Adipocyte (in vitro differentiated cells): Measurements from ENCODE around the gene CKAP2L.

ENCODE experiments used
- DNase-seq: peaks from one replicate; pipeline ENCODE4 v3.0.0-alpha.2; 2015; ENCODE audit warnings: low read depth
- H3K27me3 ChIP-seq: replicated peaks from 2 replicates; pipeline ENCODE4 v1.7.0; 2013; ENCODE audit warnings: mild to moderate bottlenecking, low read length, moderate library complexity; ENCODE audit not compliant: control insufficient read depth, insufficient read depth
- H3K36me3 ChIP-seq: 2 replicates; pipeline ENCODE4 v1.7.0; 2013; ENCODE audit warnings: low read length, mild to moderate bottlenecking, moderate library complexity; ENCODE audit not compliant: control insufficient read depth, insufficient read depth, severe bottlenecking
- H3K4me1 ChIP-seq: 2 replicates; pipeline ENCODE4 v1.7.0; 2013; ENCODE audit warnings: mild to moderate bottlenecking, low read length, moderate library complexity; ENCODE audit not compliant: control insufficient read depth, insufficient read depth
- H3K4me3 ChIP-seq: 2 replicates; pipeline ENCODE4 v1.7.0; 2013; ENCODE audit warnings: mild to moderate bottlenecking, low read length, moderate library complexity
- H3K9ac ChIP-seq: 2 replicates; pipeline ENCODE4 v1.7.0; 2013; ENCODE audit warnings: mild to moderate bottlenecking, low read length, moderate library complexity
- H3K9me3 ChIP-seq: 2 replicates; pipeline ENCODE4 v1.7.0; 2013; ENCODE audit warnings: mild to moderate bottlenecking, low read length, moderate library complexity; ENCODE audit not compliant: control insufficient read depth

CKAP2L gene

GRCh38 chr2:112790305-112790704 lies 25.9 kb upstream of the CKAP2L start:
- H3K4me3 ChIP-seq = no peak overlapping the region
- peaks cover 21% of the 10 kb centered on the region for H3K4me1 ChIP-seq
- no peak for DNase-seq
- H3K9ac ChIP-seq = no peak overlapping the region
- H3K9me3 ChIP-seq = no peaks in the 10 kb centered on the region
- H3K36me3 ChIP-seq = no peaks in the 10 kb centered on the region
- no peaks in the 10 kb centered on the region for H3K27me3 ChIP-seq

DNA sequence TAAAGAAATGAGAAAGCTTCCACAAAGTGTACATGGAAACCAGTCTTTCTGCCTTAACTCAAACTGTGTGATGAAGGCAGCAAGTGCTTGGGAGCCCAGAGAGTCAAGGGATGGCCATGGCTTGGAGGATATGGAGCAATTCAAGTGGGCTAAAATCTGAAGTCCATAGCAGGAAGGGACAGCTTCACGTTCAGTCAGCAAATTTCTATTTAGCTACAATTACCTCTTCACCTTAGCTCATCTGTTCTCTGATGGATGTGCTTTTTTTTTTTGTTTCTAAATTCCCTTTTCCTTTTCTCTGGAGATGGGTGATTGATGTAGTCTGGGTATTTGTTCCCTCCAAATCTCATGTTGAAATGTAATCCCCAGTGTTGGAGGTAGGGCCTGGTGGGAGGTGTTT lies 24.8 kb upstream of the CKAP2L start:
- no peak for DNase-seq
- Histone ChIP-seq H3K4me3 (no peak overlapping the region), H3K27me3 (no peaks in the 10 kb centered on the region), H3K9ac (no peak overlapping the region), H3K36me3 (no peaks in the 10 kb centered on the region), H3K4me1 (peaks cover 17% of the 10 kb centered on the region), H3K9me3 (no peaks in the 10 kb centered on the region)

- H3K36me3 ChIP-seq = no peaks in the 10 kb centered on the region
- DNase-seq = no peak
- H3K4me1 ChIP-seq = peaks cover 14% of the 10 kb centered on the region
- H3K9me3 ChIP-seq = no peaks in the 10 kb centered on the region
- no peaks in the 10 kb centered on the region for H3K27me3 ChIP-seq
- H3K4me3 ChIP-seq = no peak overlapping the region
- no peak overlapping the region for H3K9ac ChIP-seq
Measured at GRCh38 chr2:112788653-112789052, 24.2 kb upstream of the CKAP2L start.

- H3K36me3 ChIP-seq = no peaks in the 10 kb centered on the region
- H3K9ac ChIP-seq = no peak overlapping the region
- H3K27me3 ChIP-seq = no peaks in the 10 kb centered on the region
- no peak overlapping the region for H3K4me3 ChIP-seq
- no peak for DNase-seq
- H3K4me1 ChIP-seq = peaks cover 8% of the 10 kb centered on the region
- H3K9me3 ChIP-seq = no peaks in the 10 kb centered on the region
Measured at GRCh38 chr2:112787729-112788393, 23.5 kb upstream of the CKAP2L start.

DNA sequence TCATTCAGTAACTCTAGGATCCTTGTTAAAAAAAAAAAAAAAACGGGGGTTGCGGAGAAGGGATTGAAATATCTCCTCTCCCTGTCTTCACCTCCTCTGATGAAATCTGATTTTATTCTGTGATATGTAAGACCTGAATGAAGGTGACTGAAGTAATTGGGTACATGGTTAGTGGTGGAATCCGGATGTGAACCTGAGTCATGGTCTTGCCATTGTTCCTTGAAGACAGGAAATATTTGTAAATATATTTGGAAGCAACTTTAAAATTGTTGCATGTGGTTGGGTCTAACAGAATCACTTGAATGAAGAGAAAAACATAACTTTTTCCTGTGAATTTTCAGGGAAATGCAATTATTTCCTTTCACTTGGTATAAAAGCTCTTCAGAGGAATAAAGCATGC lies 22.9 kb upstream of the CKAP2L start:
- Histone ChIP-seq H3K9me3 (no peaks in the 10 kb centered on the region), H3K4me3 (no peak overlapping the region), H3K36me3 (no peaks in the 10 kb centered on the region), H3K4me1 (peaks cover 8% of the 10 kb centered on the region), H3K27me3 (no peaks in the 10 kb centered on the region), H3K9ac (no peak overlapping the region)
- no peak for DNase-seq

DNA sequence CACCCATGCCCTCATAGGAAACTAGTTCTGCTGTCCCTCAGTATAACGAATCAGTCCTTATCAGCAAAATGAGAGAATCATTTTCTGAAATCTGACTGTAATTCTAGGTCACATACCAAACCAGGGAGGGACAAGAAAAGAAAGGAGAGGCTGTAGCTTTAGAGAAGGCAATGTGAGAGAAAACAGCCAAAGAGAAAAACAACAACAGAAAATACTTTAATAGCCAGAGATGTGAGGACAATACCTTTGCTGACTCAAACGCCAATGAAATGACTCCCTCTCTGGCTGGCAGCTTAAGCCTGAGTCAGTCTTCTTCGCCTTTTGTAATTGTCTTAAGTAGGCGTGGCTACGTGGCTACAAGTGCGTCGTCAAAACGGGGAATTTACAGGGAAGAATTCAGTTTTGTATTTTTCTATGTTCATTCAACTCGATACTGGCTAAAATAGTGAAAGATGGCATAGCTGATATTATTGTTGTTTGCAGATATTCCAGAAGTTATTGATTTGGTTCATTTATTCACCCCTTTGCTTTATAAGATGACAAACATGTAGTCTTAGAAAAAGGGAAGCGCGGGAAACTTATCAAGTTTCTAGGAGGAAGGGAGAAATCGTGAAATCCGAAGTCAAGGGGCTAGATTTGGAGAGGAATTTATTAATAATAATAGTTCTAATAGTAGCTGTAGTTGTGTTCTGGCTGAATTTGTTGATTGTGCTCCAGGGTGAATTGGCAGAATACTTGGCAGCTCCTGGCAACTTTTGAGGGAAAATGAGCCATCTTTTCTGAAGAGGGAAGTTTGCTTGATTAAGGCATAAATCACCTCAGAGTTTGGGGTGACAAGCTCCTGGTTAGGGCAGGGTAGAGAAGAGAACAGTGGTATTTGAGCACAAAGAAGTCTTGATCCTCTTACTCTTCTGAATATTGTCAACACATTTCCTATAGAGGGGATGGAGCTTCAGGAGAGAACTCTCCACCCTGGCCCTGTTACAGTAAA lies 20.1 kb upstream of the CKAP2L start, which contains the start of gene IL1A:
IL1A (minus strand) TSS at position 295 of the 991 bp plus-strand sequence. CDS start 723 bp downstream, outside the sequence.
- Histone ChIP-seq H3K36me3 (no peaks in the 10 kb centered on the region), H3K4me3 (peak within 1 kb of the TSS; percentile 34), H3K4me1 (peaks cover 5% of the 10 kb centered on the region), H3K9ac (no peak within 1 kb of the TSS), H3K27me3 (no peaks in the 10 kb centered on the region), H3K9me3 (no peaks in the 10 kb centered on the region)
- peak; percentile 51 for DNase-seq

DNA sequence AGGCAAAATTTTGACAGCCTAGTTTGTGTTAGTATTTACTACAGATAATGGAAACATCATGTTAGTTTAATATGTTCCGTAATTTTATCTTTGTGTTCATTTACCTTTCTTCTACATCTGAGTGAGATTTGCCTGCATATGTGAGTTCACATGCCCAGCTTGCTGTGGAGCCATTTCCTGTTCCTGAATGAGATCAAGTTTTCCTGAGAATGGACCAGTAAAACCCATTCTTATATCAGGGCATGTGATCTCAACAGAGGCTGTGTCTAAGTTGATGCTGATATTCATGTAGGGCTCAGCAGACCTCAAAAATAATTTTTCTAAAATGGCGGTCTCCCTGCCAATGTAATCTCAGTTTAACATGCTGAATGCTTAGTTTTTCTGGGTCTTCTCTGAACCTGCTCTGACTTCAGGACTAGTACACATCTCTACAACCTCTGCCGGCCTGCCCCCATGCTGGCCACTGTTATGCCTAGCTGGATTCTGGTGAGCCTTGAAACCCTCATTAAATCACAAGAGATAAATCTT lies 18.8 kb upstream of the CKAP2L start:
- Histone ChIP-seq H3K9ac (no peak overlapping the region), H3K27me3 (no peaks in the 10 kb centered on the region), H3K36me3 (no peaks in the 10 kb centered on the region), H3K4me1 (peaks cover 5% of the 10 kb centered on the region), H3K9me3 (no peaks in the 10 kb centered on the region), H3K4me3 (no peak overlapping the region)
- DNase-seq = no peak

- H3K4me1 ChIP-seq = peaks cover 5% of the 10 kb centered on the region
- H3K36me3 ChIP-seq = no peaks in the 10 kb centered on the region
- no peaks in the 10 kb centered on the region for H3K27me3 ChIP-seq
- no peaks in the 10 kb centered on the region for H3K9me3 ChIP-seq
- no peak overlapping the region for H3K9ac ChIP-seq
- no peak overlapping the region for H3K4me3 ChIP-seq
- no peak for DNase-seq
Measured at GRCh38 chr2:112782234-112782799, 17.9 kb upstream of the CKAP2L start.

- no peak overlapping the region for H3K9ac ChIP-seq
- H3K4me3 ChIP-seq = no peak overlapping the region
- H3K4me1 ChIP-seq = peaks cover 5% of the 10 kb centered on the region
- H3K27me3 ChIP-seq = no peaks in the 10 kb centered on the region
- H3K9me3 ChIP-seq = no peaks in the 10 kb centered on the region
- DNase-seq = no peak
- H3K36me3 ChIP-seq = no peaks in the 10 kb centered on the region
Measured at GRCh38 chr2:112779598-112779997, 15.2 kb upstream of the CKAP2L start.

DNA sequence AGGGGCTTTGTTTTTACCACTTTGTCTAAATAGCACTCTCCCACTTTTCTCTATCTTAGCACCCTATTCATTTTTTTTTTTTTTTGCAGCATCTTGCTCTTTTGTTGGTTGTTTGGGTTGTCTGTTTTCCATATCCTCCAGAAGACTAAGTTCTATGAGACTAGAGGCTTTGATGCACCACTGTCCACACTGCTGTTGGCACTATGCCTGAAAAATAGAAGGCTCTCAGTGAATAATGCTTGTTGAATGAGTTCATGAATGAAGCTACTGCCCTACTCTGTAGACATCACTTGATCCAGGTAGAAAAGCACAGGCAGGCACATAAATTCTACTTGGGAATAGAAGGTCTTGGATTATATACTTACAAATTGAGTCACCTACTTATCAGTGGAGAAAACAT lies 12.6 kb upstream of the CKAP2L start:
- Histone ChIP-seq H3K9me3 (no peaks in the 10 kb centered on the region), H3K27me3 (no peaks in the 10 kb centered on the region), H3K4me3 (no peak overlapping the region), H3K36me3 (no peaks in the 10 kb centered on the region), H3K4me1 (no peaks in the 10 kb centered on the region), H3K9ac (no peak overlapping the region)
- DNase-seq = no peak

DNA sequence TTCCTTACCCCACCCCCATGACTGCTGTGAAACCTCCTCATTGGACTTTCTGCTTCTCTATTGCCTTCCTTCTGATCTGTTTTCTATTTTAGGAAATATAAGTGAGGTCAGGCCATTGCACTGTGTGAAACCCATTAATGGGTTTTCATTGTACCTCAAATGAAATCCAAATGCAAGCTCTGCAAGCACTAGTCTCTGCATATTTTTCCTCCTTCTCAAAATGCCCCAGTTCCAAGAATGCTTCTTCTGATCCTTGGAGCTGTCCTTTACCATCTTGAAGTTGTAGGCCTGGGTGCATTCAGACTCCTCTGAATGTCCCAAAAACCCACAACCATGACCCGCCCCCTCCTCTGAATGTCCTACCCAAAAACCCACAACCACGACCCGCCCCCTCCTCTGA lies 11.7 kb upstream of the CKAP2L start:
- no peak for DNase-seq
- H3K9ac ChIP-seq = no peak overlapping the region
- no peaks in the 10 kb centered on the region for H3K9me3 ChIP-seq
- H3K27me3 ChIP-seq = no peaks in the 10 kb centered on the region
- no peak overlapping the region for H3K4me3 ChIP-seq
- H3K36me3 ChIP-seq = no peaks in the 10 kb centered on the region
- H3K4me1 ChIP-seq = no peaks in the 10 kb centered on the region
